ENCODE results near the gene PLA2G2E.
"Not testable (repeated sequence)": the region's sequence is repeated elsewhere in the genome, so short reads cannot be mapped to it uniquely, and the experiment has no call there.

The PLA2G2E gene

GRCh38 chr1:19932866-19933265 is 9.4 kb upstream of the PLA2G2E start:
- no peaks in the 10 kb centered on the region for H3K4me1 ChIP-seq (ENCODE audit: control insufficient read depth, insufficient read depth, low read length, unreplicated experiment)

DNA sequence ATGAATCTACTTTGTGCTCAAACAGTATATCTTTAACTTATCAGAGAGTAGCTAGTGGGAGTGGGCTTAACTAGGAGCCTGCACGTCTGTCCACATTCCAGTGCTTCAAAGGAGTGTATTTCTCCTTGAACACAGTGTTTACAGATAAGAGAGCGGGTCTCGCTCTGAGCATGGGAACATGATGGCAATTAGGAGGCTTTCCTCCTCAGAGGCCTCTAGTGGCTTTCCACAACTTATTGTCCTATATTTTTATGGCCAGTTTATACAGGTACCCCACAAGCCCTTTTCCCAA is 3.7 kb upstream of the PLA2G2E start:
- not testable (repeated sequence) for H3K27ac ChIP-seq (ENCODE audit: low read depth, low read length); H3K4me1 ChIP-seq (ENCODE audit: control insufficient read depth, insufficient read depth, low read length, unreplicated experiment); H3K36me3 ChIP-seq (ENCODE audit: insufficient read depth, low read length); H3K79me2 ChIP-seq (ENCODE audit: control insufficient read depth, insufficient read depth, low read length, unreplicated experiment); H2AFZ ChIP-seq (ENCODE audit: low read length, unreplicated experiment); H3K4me3 ChIP-seq (ENCODE audit: low read depth, low read length)
- peaks cover 24% of the 10 kb centered on the region for H3K27me3 ChIP-seq (ENCODE audit: insufficient read depth, low read length)

More at GRCh38 chr1:19932866-19933265, 9.4 kb upstream of the PLA2G2E start:
- Histone ChIP-seq H3K4me3 (ENCODE audit: low read depth, low read length) (no peak overlapping the region), H3K36me3 (ENCODE audit: insufficient read depth, low read length) (no peaks in the 10 kb centered on the region), H2AFZ (ENCODE audit: low read length, unreplicated experiment) (no peak overlapping the region), H3K27me3 (ENCODE audit: insufficient read depth, low read length) (peaks cover 19% of the 10 kb centered on the region), H3K27ac (ENCODE audit: low read depth, low read length) (no peak overlapping the region), H3K79me2 (ENCODE audit: control insufficient read depth, insufficient read depth, low read length, unreplicated experiment) (no peaks in the 10 kb centered on the region)

DNA sequence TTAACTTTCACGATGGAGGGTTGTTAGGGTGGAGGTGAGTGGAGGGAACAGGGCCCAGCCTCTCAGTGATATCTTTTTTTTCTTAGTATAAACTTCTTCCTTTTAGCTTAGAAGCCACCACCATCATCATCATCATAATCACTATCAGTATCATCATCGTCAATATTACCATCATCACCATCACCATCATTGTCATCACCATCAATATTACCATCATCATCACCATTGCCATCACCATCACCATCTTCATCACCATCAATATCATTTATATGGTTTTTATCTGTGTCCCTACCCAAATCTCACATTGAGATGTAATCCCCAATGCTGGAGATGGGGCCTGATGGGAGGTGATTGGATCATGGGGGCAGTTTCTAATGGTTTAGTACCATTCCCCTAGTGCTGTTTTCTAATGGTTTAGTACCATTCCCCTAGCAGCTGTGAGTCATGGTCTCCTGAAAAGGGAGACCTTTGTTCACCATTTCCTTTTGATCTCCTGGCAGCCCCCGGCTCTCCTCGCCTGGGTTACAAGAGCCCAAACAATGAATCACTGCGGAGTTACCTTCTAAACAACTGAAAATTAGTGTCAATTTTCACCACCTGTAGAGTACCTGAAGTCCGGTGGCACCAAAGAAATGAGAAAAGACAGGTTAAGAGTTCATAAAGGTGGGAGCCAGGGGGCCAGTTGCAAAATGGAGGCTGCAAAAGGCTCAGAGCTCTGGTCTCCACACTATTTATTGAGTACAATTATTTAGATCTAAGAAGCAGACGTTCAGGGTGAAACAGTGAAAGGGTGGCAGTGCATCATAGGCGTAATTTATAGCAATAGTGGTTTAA is 3.1 kb upstream of the PLA2G2E start:
- H3K4me1 ChIP-seq (ENCODE audit: control insufficient read depth, insufficient read depth, low read length, unreplicated experiment): no peaks in the 10 kb centered on the region
- H3K79me2 ChIP-seq (ENCODE audit: control insufficient read depth, insufficient read depth, low read length, unreplicated experiment): no peaks in the 10 kb centered on the region
- peaks cover 24% of the 10 kb centered on the region for H3K27me3 ChIP-seq (ENCODE audit: insufficient read depth, low read length)
- H3K4me3 ChIP-seq (ENCODE audit: low read depth, low read length): no peak overlapping the region
- H2AFZ ChIP-seq (ENCODE audit: low read length, unreplicated experiment): no peak overlapping the region
- no peaks in the 10 kb centered on the region for H3K36me3 ChIP-seq (ENCODE audit: insufficient read depth, low read length)
- H3K27ac ChIP-seq (ENCODE audit: low read depth, low read length): no peak overlapping the region

GRCh38 chr1:19925342-19926070 is 2.1 kb upstream of the PLA2G2E start:
- H3K27ac ChIP-seq (ENCODE audit: low read depth, low read length): no peak overlapping the region
- H3K4me1 ChIP-seq (ENCODE audit: control insufficient read depth, insufficient read depth, low read length, unreplicated experiment): no peaks in the 10 kb centered on the region
- H2AFZ ChIP-seq (ENCODE audit: low read length, unreplicated experiment): no peak overlapping the region
- H3K27me3 ChIP-seq (ENCODE audit: insufficient read depth, low read length): peaks cover 21% of the 10 kb centered on the region
- H3K4me3 ChIP-seq (ENCODE audit: low read depth, low read length): no peak overlapping the region
- H3K79me2 ChIP-seq (ENCODE audit: control insufficient read depth, insufficient read depth, low read length, unreplicated experiment): no peaks in the 10 kb centered on the region
- no peaks in the 10 kb centered on the region for H3K36me3 ChIP-seq (ENCODE audit: insufficient read depth, low read length)

GRCh38 chr1:19923953-19924346 is 533 bp upstream of the PLA2G2E start:
- Histone ChIP-seq H3K27ac (ENCODE audit: low read depth, low read length) (no peak overlapping the region), H3K79me2 (ENCODE audit: control insufficient read depth, insufficient read depth, low read length, unreplicated experiment) (no peaks in the 10 kb centered on the region), H2AFZ (ENCODE audit: low read length, unreplicated experiment) (no peak overlapping the region), H3K4me1 (ENCODE audit: control insufficient read depth, insufficient read depth, low read length, unreplicated experiment) (no peaks in the 10 kb centered on the region), H3K4me3 (ENCODE audit: low read depth, low read length) (no peak overlapping the region), H3K27me3 (ENCODE audit: insufficient read depth, low read length) (peaks cover 7% of the 10 kb centered on the region; the same call in 1 of the 2 replicates), H3K36me3 (ENCODE audit: insufficient read depth, low read length) (no peaks in the 10 kb centered on the region)

DNA sequence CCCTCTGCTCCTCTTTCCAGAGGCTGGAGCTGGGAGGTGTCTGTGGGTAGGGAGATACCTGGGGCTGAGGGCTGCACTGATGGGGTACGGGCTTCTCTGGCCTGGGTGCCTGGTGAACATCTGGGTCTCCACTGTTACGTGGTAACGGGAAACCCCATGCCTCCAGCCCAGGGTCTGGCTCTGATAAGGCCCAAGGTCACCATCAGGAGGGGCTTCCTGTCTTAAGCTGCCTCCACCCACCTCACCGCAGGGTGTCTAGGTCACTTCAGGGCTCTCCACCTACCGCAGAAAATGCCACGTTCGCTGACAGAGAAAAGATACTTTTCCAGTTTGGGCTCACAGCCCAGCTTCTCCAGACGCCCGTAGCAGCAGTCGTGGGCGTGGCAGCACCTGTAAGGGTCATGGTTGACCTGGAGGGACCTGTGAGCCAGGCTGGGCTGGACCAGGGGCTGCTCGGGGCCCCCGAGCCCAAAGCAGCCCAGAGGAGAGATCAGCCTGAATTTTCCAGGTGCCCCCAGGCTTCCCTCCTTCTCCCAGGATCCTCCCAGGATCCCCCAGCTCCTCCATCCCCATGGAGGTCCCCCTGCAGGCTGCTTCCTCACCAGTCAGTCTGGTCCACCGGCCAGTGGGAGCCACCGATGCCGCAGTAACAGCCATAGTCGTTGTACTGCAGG is 1.3 kb downstream of the PLA2G2E start:
- Histone ChIP-seq H3K4me3 (ENCODE audit: low read depth, low read length) (no peak overlapping the region), H3K4me1 (ENCODE audit: control insufficient read depth, insufficient read depth, low read length, unreplicated experiment) (no peaks in the 10 kb centered on the region), H3K27ac (ENCODE audit: low read depth, low read length) (no peak overlapping the region), H2AFZ (ENCODE audit: low read length, unreplicated experiment) (no peak overlapping the region), H3K36me3 (ENCODE audit: insufficient read depth, low read length) (no peaks in the 10 kb centered on the region), H3K79me2 (ENCODE audit: control insufficient read depth, insufficient read depth, low read length, unreplicated experiment) (no peaks in the 10 kb centered on the region), H3K27me3 (ENCODE audit: insufficient read depth, low read length) (0 out of 2 replicates have a peak, but pooled peaks cover 6% of the 10 kb centered on the region)

- Histone ChIP-seq H3K4me1 (ENCODE audit: control insufficient read depth, insufficient read depth, low read length, unreplicated experiment) (no peaks in the 10 kb centered on the region), H3K79me2 (ENCODE audit: control insufficient read depth, insufficient read depth, low read length, unreplicated experiment) (no peaks in the 10 kb centered on the region)
Observed at GRCh38 chr1:19921310-19921709, 2.1 kb downstream of the PLA2G2E start.

DNA sequence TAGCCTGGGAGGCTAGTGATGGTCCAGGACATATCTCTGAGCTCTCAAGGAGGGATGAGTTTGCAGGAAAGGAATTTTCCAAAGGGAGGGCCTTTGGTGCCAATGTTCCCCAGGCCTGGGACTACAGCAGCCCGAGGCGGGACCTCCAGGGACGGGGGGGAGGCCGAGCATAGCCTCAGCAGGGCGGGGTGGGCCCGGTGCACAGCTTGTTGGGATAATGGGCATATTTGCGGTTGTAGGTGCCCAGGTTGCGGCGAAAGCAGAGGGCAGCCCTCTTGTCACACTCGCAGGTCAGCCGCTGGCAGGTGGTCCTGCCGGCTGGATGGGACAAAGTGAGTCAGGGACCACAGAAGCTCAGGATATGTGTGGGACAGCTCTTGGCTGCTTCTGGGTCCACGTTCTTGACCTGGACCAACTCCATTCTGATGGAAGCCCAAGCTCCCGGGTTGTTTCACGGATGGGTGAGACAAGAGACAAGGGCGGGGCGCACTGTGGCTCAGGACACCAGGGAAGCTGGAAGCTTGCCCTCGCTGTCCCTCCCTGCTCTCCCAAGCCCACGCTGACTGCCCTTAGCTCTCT is 3.2 kb downstream of the PLA2G2E start:
- Histone ChIP-seq H3K36me3 (ENCODE audit: insufficient read depth, low read length) (no peaks in the 10 kb centered on the region), H3K27ac (ENCODE audit: low read depth, low read length) (no peak overlapping the region), H3K4me1 (ENCODE audit: control insufficient read depth, insufficient read depth, low read length, unreplicated experiment) (no peaks in the 10 kb centered on the region), H3K4me3 (ENCODE audit: low read depth, low read length) (no peak overlapping the region), H2AFZ (ENCODE audit: low read length, unreplicated experiment) (no peak overlapping the region), H3K27me3 (ENCODE audit: insufficient read depth, low read length) (0 out of 2 replicates have a peak, but pooled peaks cover 6% of the 10 kb centered on the region), H3K79me2 (ENCODE audit: control insufficient read depth, insufficient read depth, low read length, unreplicated experiment) (no peaks in the 10 kb centered on the region)

More at GRCh38 chr1:19921310-19921709, 2.1 kb downstream of the PLA2G2E start:
- no peak overlapping the region for H3K27ac ChIP-seq (ENCODE audit: low read depth, low read length)
- 0 out of 2 replicates have a peak, but pooled peaks cover 6% of the 10 kb centered on the region for H3K27me3 ChIP-seq (ENCODE audit: insufficient read depth, low read length)
- no peak overlapping the region for H3K4me3 ChIP-seq (ENCODE audit: low read depth, low read length)
- no peak overlapping the region for H2AFZ ChIP-seq (ENCODE audit: low read length, unreplicated experiment)
- no peaks in the 10 kb centered on the region for H3K36me3 ChIP-seq (ENCODE audit: insufficient read depth, low read length)

DNA sequence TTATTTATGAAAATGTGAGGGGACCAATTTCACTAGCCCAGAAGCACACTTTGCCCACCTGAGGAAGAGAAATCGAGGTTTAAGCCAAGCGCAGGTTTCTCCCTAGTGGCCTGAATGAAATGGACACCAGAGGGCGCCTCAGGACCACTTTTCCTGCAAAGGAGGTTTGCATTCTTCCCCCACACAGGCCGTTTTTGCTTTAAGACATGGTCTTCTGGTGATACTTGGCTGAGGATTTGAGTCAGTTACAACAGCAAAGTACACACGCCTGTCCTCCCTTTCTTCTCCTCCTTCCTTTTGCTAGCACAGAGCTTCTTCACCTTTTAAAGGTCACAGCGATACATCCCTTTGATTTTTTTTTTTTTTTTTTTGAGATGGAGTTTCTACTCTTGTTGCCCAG is 5.4 kb downstream of the PLA2G2E start:
- no peak overlapping the region for H3K27ac ChIP-seq (ENCODE audit: low read depth, low read length)
- 0 out of 2 replicates have a peak, but pooled peaks cover 6% of the 10 kb centered on the region for H3K27me3 ChIP-seq (ENCODE audit: insufficient read depth, low read length)
- no peaks in the 10 kb centered on the region for H3K4me1 ChIP-seq (ENCODE audit: control insufficient read depth, insufficient read depth, low read length, unreplicated experiment)
- H3K4me3 ChIP-seq (ENCODE audit: low read depth, low read length): no peak overlapping the region
- H3K79me2 ChIP-seq (ENCODE audit: control insufficient read depth, insufficient read depth, low read length, unreplicated experiment): no peaks in the 10 kb centered on the region
- H2AFZ ChIP-seq (ENCODE audit: low read length, unreplicated experiment): no peak overlapping the region
- H3K36me3 ChIP-seq (ENCODE audit: insufficient read depth, low read length): peaks cover 3% of the 10 kb centered on the region; the same call in 1 of the 2 replicates

- H2AFZ ChIP-seq (ENCODE audit: low read length, unreplicated experiment): no peak overlapping the region
- H3K79me2 ChIP-seq (ENCODE audit: control insufficient read depth, insufficient read depth, low read length, unreplicated experiment): no peaks in the 10 kb centered on the region
- peaks cover 33% of the 10 kb centered on the region; the same call in 1 of the 2 replicates for H3K36me3 ChIP-seq (ENCODE audit: insufficient read depth, low read length)
- H3K27ac ChIP-seq (ENCODE audit: low read depth, low read length): no peak overlapping the region
- no peaks in the 10 kb centered on the region for H3K4me1 ChIP-seq (ENCODE audit: control insufficient read depth, insufficient read depth, low read length, unreplicated experiment)
- no peak overlapping the region for H3K4me3 ChIP-seq (ENCODE audit: low read depth, low read length)
- no peaks in the 10 kb centered on the region for H3K27me3 ChIP-seq (ENCODE audit: insufficient read depth, low read length)
Observed at GRCh38 chr1:19910650-19911049, 12.8 kb downstream of the PLA2G2E start.
